CD14-positive monocyte (primary cell): ENCODE data around the gene STBD1. TPM values are rescaled to one million over a fixed set of nuclear protein-coding genes. Genes with fewer than 3 reads are reported as not detected.

ENCODE experiments used
- DNase-seq, 3 donors: peaks; one replicate each; pipeline ENCODE4 v3.0.0-alpha.2; 2011 to 2022
- H2AFZ ChIP-seq: 2 replicates; pipeline ENCODE4 v1.6.0; 2012; ENCODE audit warnings: mild to moderate bottlenecking, low read depth, low read length, inconsistent platforms; ENCODE audit not compliant: insufficient read depth, poor library complexity, severe bottlenecking
- H3K27ac ChIP-seq, 2 donors: 1 replicate in 1 of 2; 2 replicates in 1 of 2; pipeline ENCODE4 v1.5.1; 2012 to 2013; ENCODE audit warnings: low read length in 2 of 2, control low read depth in 1 of 2, inconsistent platforms in 1 of 2, low read depth in 1 of 2, mild to moderate bottlenecking in 1 of 2
- H3K27me3 ChIP-seq, 2 donors: one replicate each; pipeline versions ENCODE4 v1.6.0 to v1.6.1; 2011 to 2013; ENCODE audit warnings: low read length in 2 of 2; ENCODE audit not compliant: control insufficient read depth in 2 of 2, insufficient read depth in 2 of 2
- H3K36me3 ChIP-seq, 2 donors: replicated peaks in 1 of 2; 1 replicate in 1 of 2; 2 replicates in 1 of 2; pipeline versions ENCODE4 v1.5.1 to v1.6.1; 2012 to 2013; ENCODE audit warnings: low read length in 2 of 2, control low read depth in 1 of 2, inconsistent platforms in 1 of 2, mild to moderate bottlenecking in 1 of 2; ENCODE audit not compliant: insufficient read depth in 2 of 2, control insufficient read depth in 1 of 2
- H3K4me1 ChIP-seq, 2 donors: 1 replicate in 1 of 2; 2 replicates in 1 of 2; pipeline versions ENCODE4 v1.5.1 to v1.6.1; 2012 to 2013; ENCODE audit warnings: low read length in 2 of 2, control low read depth in 1 of 2, inconsistent platforms in 1 of 2, mild to moderate bottlenecking in 1 of 2, moderate library complexity in 1 of 2; ENCODE audit not compliant: insufficient read depth in 2 of 2, control insufficient read depth in 1 of 2
- H3K4me2 ChIP-seq: replicated peaks from 2 replicates; pipeline ENCODE3; 2012; ENCODE audit warnings: low read length, moderate library complexity, mild to moderate bottlenecking; ENCODE audit not compliant: poor library complexity, severe bottlenecking; ENCODE audit errors: extremely low read depth
- H3K4me3 ChIP-seq, 3 experiments: fragments of 200-600 bp in 1 of 3; sonication (generic) in 1 of 3; replicated peaks in 1 of 3; 1 replicate in 2 of 3; 2 replicates in 1 of 3; pipeline ENCODE4 v1.5.1; 2011 to 2013; ENCODE audit warnings: low read length in 3 of 3, mild to moderate bottlenecking in 3 of 3, control low read depth in 2 of 3, low read depth in 2 of 3, inconsistent platforms in 1 of 3, moderate library complexity in 1 of 3
- H3K79me2 ChIP-seq: 2 replicates; pipeline ENCODE4 v1.6.0; 2012; ENCODE audit warnings: mild to moderate bottlenecking, control low read depth, inconsistent platforms, low read length, moderate library complexity; ENCODE audit not compliant: insufficient read depth
- H3K9ac ChIP-seq: 2 replicates; pipeline ENCODE4 v1.6.0; 2017; ENCODE audit warnings: low read length, mild to moderate bottlenecking; ENCODE audit not compliant: insufficient read depth, poor library complexity, severe bottlenecking
- H3K9me3 ChIP-seq, 2 donors: replicated peaks in 1 of 2; 1 replicate in 1 of 2; 2 replicates in 1 of 2; pipeline versions ENCODE4 v1.5.1 to v1.6.1; 2012 to 2013; ENCODE audit warnings: low read length in 2 of 2, control low read depth in 1 of 2; ENCODE audit not compliant: control insufficient read depth in 1 of 2, insufficient read depth in 1 of 2
- H4K20me1 ChIP-seq: 2 replicates; pipeline ENCODE4 v1.6.0; 2012; ENCODE audit warnings: mild to moderate bottlenecking, low read length, control low read depth, moderate library complexity; ENCODE audit not compliant: insufficient read depth
- H3K27ac Mint-ChIP-seq, 7 donors: one replicate each; pipeline ENCODE4 v1.8.0; 2020; ENCODE audit warnings: mild to moderate bottlenecking in 7 of 7, mixed read lengths in 7 of 7, moderate library complexity in 6 of 7, inconsistent platforms in 2 of 7
- H3K27me3 Mint-ChIP-seq, 3 donors: one replicate each; pipeline ENCODE4 v1.8.0; 2021 to 2022; ENCODE audit warnings: low read depth in 3 of 3, mild to moderate bottlenecking in 3 of 3, mixed read lengths in 3 of 3, moderate library complexity in 3 of 3, inconsistent platforms in 1 of 3
- H3K36me3 Mint-ChIP-seq, 2 donors: one replicate each; pipeline ENCODE4 v1.8.0; 2020; ENCODE audit warnings: mixed read lengths in 2 of 2, inconsistent platforms in 1 of 2, mild to moderate bottlenecking in 1 of 2
- H3K4me1 Mint-ChIP-seq: one replicate; pipeline ENCODE4 v1.8.0; 2020; ENCODE audit warnings: mild to moderate bottlenecking, mixed read lengths
- H3K4me3 Mint-ChIP-seq, 2 donors: one replicate each; pipeline ENCODE4 v1.8.0; 2020; ENCODE audit warnings: mild to moderate bottlenecking in 2 of 2, mixed read lengths in 2 of 2, moderate library complexity in 1 of 2
- H3K9me3 Mint-ChIP-seq, 7 donors: one replicate each; pipeline ENCODE4 v1.8.0; 2020 to 2022; ENCODE audit warnings: mixed read lengths in 7 of 7, mild to moderate bottlenecking in 6 of 7, moderate library complexity in 6 of 7, inconsistent platforms in 2 of 7
- CTCF ChIP-seq: fragments of 200-600 bp; IDR thresholded peaks from one replicate; pipeline ENCODE4 v1.8.0; 2022; ENCODE audit warnings: antibody characterized with exemption, mild to moderate bottlenecking
- WGBS: methylation state at CpG from one replicate; pipeline ENCODE4 v1.1.5; 2013; ENCODE audit warnings: missing lambda C conversion rate; ENCODE audit not compliant: insufficient coverage; 5-methylcytosine and 5-hydroxymethylcytosine counted together
- intact Hi-C, 2 donors: fragments of 100-400 bp; cut with micrococcal nuclease; formaldehyde crosslinking; loops; one replicate each; pipeline versions ENCODE4 v1.15.0 to v1.15.1; 2023
- polyA plus RNA-seq, 3 donors: library from polyadenylated mRNA; depleted of rRNA in 1 of 3; unstranded in 2 of 3; stranded (reverse) in 1 of 3; fragments of 300-500 nt in 2 of 3; fragments of >200 nt in 1 of 3; fragmentation: Illumina TruSeq in 2 of 3; gene quantifications; 1 replicate in 2 of 3; 2 replicates in 1 of 3; pipeline ENCODE4 v1.2.3, GENCODE V29; 2012 to 2021

Gene STBD1
- polyA plus RNA-seq, 3 donors, result 0.53 to 1.5 (median 1.2) TPM

GRCh38 chr4:76267811-76268210 is 38.7 kb upstream of the STBD1 start:
- WGBS, result 100% methylated on average over 4 of the region's 6 CpGs
- TF ChIP-seq CTCF, result no peak
- Mint-ChIP-seq H3K27ac (no peak overlapping the region), H3K4me1 (peaks cover 7% of the 10 kb centered on the region), H3K36me3 (no peaks in the 10 kb centered on the region), H3K4me3 (no peak overlapping the region), H3K9me3 (no peaks in the 10 kb centered on the region), H3K27me3 (no peaks in the 10 kb centered on the region)
- Histone ChIP-seq H3K4me3 (no peak overlapping the region), H3K27ac (no peak overlapping the region), H3K36me3 (no peaks in the 10 kb centered on the region), H3K27me3 (no peaks in the 10 kb centered on the region), H3K79me2 (no peaks in the 10 kb centered on the region), H3K4me1 (no peaks in the 10 kb centered on the region), H3K4me2 (no peak overlapping the region), H4K20me1 (no peaks in the 10 kb centered on the region), H3K9ac (no peak overlapping the region), H2AFZ (no peak overlapping the region), H3K9me3 (no peaks in the 10 kb centered on the region)
- intact Hi-C loops, result no loop called here
- no peak for DNase-seq

GRCh38 chr4:76270244-76271175 is 36.0 kb upstream of the STBD1 start:
- Mint-ChIP-seq H3K27ac (no peak overlapping the region), H3K36me3 (no peaks in the 10 kb centered on the region), H3K4me1 (peaks cover 8% of the 10 kb centered on the region), H3K9me3 (no peaks in the 10 kb centered on the region), H3K27me3 (no peaks in the 10 kb centered on the region), H3K4me3 (no peak overlapping the region)
- no peaks in the 10 kb centered on the region for H3K36me3 ChIP-seq
- TF ChIP-seq CTCF, result no peak
- no peaks in the 10 kb centered on the region for H3K27me3 ChIP-seq
- no peak overlapping the region for H2AFZ ChIP-seq
- no peak overlapping the region for H3K4me3 ChIP-seq
- H3K79me2 ChIP-seq, result no peaks in the 10 kb centered on the region
- H3K27ac ChIP-seq, result no peak overlapping the region
- H3K4me2 ChIP-seq, result no peak overlapping the region
- H3K9ac ChIP-seq, result no peak overlapping the region
- no peak for DNase-seq
- no peaks in the 10 kb centered on the region for H4K20me1 ChIP-seq
- WGBS, result 97% methylated on average over 7 of the region's 11 CpGs
- H3K4me1 ChIP-seq, result no peaks in the 10 kb centered on the region
- intact Hi-C loops, result no loop called here
- H3K9me3 ChIP-seq, result no peaks in the 10 kb centered on the region
